ENCODE results near the gene TNFAIP6.

TNFAIP6 gene

DNA sequence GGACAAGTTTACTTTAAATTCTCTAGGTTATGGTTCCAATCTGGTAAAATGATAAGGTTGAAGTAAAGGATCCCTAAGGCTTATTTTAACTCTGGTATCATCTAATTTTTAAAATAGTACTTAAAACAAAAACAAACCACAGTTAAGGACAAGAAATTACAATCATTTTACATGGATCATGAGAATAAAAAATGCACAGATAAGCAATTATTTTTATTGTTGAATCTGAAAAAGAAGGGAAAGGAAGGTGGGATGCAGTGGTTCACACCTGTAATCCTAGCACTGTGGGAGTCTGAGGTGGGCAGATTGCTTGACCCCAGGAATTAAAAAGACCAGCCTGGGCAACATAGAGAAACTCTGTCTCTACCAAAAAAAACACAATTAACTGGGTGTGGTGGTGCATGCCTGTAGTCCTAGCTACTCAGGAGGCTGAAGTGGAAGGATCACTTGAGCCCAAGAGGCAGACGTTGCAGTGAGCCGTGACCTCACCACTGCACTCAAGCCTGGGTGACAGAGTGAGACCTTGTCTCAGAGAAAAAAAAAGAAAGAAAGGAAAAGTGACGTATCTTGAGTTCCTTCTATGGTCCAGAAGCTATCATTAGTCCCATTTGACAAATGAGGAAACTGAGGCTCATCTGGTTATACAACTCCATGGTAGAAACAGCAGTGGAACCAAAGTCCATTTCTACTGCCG lies 2.5 kb downstream of the TNFAIP6 start:
- DNase-seq (ENCODE audit: low read depth) = no peak

DNA sequence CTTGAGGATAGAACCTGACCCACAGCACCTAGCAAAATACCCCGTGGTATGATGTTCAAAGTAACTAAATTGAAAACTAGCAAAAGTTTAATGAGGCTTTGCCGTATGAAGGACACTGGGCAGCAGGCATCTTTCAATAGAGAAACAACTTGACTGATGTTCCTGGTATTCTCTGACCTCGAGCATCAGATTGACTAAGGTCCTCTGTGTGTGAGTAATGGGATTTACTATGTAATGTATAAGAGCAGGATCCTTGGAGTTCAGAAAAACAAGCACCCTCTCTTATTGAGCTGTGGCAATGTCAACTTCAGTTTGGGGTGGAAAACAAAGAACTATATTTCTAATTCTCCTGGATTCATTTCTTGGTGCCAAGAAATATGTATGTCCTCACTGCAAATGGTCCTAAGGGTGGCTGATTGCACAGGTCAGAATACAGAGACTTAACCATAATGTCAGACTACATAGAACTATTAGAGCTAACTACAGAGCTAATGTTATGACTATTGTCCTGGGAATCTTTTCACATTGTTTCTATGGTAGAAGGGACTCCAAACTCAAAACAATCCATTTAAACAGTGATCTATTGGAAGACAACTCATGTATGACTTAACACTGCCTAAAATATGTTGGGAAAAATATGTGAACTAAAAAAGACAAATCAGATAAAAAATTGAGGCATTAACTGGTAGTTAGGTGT lies 4.4 kb downstream of the TNFAIP6 start:
- DNase-seq (ENCODE audit: low read depth) = peak; percentile 43

DNA sequence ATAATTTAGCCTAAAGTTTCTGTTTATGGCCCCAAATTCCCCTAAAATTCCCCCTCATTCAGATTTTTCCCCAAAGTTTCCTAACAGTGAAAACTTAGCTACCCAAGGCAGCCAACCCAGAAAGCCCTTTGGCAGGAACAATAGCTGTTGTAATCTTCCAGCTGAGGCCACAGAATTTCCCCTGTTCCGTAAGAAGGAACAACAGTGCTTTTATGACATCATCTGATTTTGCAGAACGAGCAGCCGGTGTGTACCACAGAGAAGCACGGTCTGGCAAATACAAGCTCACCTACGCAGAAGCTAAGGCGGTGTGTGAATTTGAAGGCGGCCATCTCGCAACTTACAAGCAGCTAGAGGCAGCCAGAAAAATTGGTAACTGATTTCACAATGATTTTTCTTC lies 6.3 kb downstream of the TNFAIP6 start:
- peak; percentile 33 for DNase-seq (ENCODE audit: low read depth)

DNA sequence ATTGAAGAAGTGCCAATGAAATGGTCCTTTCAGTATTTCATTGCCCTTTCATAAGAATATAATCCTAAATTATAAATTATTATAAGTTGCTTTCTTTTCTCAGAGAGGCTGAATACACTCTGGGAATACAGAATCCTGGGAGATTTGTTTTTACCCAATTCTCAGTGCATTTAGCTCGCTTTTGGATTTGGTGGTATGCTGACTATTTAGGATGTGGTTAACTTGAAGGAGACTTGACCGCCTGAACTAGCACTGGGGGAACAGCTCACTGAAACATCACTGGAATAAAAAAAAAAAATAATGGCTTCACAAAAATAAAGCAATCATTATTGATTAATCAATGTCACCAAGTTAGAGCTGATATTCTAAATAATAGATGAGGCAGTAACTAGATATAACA lies 10.2 kb downstream of the TNFAIP6 start:
- DNase-seq (ENCODE audit: low read depth) = peak; percentile 63

DNA sequence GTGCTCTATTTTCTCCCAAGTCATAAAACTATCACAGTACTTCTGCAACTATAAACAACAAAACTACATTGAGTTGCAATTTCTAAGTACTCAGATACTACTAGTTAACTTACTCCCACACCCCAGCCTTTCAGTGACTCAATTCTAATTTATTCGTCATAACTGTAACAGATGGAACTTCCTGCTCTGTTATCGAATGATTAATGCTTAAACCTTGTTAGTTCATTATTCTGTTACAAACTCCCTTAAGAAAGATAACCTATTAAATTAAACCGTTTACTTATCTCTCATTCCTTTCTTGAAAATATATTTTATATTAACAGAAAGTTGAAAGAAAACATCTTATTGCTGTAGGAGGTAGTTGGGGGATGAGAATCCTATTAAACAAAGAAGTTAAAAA lies 17.0 kb downstream of the TNFAIP6 start:
- DNase-seq (ENCODE audit: low read depth) = peak; percentile 47

DNA sequence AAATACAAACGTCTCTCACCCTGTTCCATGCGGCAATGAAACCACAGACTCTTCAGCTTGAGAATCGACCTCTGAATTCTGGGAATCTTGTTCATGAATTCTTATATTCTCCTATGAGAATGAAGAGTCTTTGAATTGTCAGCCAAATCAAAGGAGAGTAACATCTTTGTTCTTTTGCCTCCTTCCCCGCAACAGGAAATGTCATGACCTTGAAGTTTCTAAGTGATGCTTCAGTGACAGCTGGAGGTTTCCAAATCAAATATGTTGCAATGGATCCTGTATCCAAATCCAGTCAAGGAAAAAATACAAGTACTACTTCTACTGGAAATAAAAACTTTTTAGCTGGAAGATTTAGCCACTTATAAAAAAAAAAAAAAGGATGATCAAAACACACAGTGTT lies 21.8 kb downstream of the TNFAIP6 start:
- DNase-seq (ENCODE audit: low read depth) = no peak

DNA sequence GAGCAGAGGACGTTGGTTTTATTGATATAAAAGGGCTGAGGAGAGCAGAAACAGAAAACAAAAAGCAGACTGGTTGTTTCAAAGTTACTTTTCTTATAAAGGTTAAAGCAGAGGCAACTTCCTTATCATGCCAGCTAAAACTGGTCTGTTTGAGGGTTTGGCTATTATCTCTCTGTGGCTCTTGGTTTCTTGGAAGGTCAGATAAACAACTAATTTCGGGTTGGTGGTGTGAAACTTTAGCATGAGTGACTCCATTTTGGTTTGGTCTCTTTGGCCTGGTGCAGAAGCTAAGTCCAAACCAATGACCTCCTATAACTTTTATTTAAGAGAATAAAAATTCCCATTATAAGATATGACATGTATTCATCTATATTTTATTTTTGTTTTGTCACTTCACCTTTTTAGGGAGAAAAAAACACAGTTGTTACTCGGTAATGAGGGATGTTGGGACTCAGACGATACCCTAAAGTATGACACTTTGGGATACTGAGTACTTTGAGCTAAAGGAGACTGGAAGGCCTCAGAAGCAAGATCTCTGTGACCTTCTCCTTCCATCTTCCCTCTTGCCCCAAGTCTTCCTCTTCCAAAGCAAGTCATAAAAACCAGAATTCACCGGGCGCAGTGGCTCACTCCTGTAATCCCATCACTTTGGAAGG lies 23.3 kb downstream of the TNFAIP6 start:
- no peak for DNase-seq (ENCODE audit: low read depth)

DNA sequence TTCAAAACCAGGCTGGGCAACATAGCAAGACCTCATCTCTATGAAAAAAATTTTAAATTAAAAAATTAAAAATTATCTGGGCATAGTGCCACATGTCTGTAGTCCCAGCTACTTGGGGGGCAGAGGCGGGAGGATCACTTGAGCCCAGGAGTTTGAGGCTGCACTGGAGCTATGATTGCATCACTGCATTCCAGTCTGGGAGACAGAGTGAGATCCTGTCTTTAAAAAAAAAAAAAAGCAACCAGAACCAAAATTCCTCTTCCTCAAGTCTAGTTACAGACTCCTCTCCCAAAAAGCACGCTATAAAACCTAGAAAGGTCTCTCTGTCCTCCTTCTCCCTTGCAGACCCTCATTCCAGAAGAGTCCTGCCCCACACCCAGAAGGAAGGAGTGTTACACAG lies 23.9 kb downstream of the TNFAIP6 start:
- no peak for DNase-seq (ENCODE audit: low read depth)

DNA sequence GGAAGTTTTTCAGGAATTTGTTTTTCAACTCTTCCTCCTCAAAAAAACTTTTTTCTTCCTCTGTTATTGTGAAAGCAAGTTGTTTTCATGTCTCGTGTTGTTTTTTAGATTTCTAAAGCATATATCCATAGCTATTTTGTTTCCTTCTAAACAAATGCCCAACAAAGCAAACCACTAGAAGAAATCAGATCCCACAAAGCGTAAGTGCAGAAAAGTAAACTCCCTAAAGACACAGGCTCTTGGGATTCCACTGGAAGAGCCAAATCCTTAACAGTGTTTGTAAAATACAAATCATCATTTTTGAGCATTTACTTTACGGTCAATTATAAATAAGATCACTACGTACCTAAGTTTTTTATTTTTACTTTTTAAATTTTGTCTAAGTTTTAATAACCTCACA lies 30.6 kb downstream of the TNFAIP6 start:
- DNase-seq (ENCODE audit: low read depth) = no peak

DNA sequence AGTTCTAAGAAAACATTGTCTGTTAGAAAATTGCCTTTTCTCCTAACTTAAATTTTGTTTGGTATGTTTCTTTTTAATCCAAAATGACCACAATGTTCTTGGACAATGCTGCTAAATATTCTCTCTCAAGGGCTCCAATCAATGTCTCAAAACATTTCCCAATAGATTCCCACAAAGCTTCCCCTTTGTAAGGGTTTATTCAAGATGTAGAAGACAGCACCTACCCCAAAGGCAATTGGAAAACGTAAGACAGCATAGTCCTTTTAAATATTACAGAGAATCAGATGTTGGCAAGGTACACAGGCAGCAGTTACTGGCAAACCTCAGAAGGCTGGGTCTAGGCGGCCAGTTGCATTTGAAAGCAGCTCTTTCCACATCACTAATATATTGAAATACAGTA lies 34.0 kb downstream of the TNFAIP6 start:
- no peak for DNase-seq (ENCODE audit: low read depth)

DNA sequence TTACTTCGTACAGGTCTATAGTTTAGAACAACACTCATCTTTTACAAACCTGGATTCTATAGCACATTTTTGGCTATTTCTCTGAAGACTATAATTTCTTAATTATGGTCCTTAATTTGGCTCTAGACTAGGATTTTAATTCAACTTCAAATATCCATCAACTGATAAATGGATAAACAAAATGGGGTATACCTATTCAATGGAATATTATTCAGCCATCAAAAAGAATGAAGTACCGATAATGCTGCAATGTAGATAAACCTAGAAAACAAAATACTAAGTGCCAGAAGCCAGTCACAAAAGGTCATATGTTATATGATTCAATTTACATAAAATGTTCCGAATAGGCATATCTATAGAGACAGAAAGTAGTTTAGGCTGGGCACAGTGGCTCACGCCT lies 37.1 kb downstream of the TNFAIP6 start:
- no peak for DNase-seq (ENCODE audit: low read depth)

DNA sequence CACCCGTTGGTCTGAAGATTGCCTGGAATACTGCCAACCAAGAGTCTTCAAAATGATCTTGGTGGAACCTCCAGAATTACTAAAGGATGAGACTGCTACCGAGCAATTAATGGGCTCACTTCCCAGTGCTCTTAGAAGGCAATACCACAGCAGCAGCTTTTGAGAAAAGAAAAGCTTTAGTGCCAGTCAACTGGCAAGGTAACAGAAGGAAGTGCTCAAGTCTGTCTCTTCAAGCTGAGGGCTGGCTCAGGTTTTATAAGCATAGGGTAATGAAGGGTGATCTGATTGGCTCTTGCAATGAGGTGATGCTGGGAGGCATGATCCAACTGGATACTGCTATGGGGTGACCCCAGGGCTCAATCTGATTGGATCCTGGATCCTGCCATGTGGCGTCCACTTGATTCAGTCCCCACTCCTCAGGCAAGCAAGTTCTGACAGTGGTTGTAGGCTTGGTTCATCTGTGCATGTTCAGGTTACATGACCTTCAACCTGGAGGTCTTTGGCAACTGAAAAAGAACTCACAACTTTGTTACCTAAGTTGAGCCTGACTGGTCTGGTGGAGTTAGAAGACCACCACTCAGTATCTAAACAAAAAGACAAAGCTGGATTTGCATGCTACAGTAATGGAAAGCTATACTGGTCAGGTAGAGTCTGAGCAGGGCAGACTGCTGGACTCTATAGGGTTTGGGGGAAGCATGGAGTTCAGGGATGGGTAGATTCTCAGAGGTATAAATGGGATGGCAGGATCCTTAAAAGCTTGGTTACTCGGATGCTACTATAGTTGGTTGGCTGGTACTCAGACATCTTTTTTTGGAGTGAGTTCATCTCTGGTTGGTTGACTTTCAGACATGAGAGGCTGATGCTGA lies 38.4 kb downstream of the TNFAIP6 start:
- DNase-seq (ENCODE audit: low read depth) = no peak

DNA sequence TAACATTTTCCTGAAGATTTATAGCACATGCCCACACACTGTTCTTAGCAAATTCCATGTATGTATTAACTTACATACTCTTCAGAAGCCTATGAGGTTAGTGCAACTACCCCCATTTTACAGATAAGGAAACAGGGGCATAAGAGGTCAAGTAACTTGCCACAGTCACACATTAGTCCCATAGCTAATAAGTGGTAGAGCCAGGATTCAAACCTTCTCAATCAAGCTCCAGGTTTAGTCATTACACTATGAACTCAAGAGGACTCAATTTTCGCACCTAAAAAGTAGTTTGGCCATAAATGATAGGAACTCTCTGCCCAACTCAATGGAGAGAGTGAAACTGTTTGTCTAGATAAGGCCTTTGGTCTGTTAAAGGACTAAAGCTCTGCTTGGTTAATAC lies 42.6 kb downstream of the TNFAIP6 start:
- DNase-seq (ENCODE audit: low read depth) = no peak

DNA sequence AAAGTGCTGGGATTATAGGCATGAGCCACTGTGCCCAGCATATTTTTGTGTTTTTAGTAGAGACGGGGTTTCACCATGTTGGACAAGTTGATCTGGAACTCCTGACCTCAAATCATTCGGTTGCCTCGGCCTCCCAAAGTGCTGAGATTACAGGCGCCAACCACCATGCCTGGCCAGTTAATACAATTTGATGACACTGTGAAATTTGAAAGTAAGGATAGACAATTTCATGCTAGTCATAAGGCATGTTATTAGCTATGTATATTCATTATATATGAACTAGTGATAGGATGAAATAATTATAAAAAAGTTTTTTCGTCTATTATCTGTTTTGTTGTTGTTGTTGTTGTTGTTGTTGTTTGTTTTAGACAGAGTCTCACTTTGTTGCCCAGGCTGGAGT lies 43.8 kb downstream of the TNFAIP6 start:
- no peak for DNase-seq (ENCODE audit: low read depth)

DNA sequence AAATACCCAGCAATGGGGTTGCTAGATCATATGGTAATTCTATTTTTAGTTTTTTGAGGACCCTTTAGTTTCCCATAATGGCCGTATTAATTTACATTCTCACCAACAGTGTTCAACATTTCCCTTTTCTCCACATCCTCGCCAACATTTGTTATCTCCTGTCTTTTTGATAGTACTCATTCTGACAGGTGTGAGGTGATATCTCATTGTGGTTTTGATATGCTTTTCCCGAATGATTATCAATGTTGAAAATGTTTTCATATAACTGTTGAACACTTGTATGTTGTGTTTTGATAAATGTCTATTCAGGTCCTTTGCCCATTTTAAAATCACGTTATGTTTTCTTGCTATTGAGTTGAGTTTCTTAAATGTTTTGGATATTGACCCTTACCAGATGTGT lies 46.5 kb downstream of the TNFAIP6 start:
- no peak for DNase-seq (ENCODE audit: low read depth)

DNA sequence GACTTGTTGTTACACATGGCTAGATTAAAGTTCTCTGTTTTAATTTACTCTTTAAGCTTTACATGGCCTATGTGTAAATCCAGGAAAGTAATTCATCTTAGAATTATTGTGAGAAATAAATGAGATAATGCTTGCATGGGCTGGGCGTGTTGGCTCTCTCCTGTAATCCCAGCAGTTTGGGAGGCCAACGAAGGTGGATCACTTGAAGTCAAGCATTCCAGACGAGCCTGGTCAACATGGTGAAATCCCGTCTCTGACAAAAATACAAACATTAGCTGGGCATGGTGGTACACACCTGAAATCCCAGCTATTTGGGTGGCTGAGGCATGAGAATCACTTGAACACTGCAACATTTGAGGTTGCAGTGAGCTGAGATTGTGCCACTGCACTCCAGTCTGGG lies 48.0 kb downstream of the TNFAIP6 start:
- no peak for DNase-seq (ENCODE audit: low read depth)

DNA sequence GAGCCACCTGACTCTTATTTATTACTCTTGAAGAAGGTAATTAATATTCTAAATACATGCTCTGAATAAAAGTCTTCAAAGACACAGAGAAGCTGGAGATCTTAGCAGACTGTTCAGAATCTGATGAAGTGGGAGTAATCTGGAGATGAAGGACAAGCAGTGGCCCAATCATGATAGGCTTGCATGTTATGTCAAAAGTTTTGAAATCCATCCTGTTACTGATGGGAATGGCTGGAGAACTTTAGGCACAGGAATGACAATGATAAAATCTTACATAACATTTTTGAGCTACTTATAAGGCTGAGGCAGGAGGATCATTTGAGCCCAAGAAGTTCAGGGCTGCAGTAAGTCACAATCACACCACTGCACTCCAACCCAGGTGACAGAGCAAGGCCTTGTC lies 49.9 kb downstream of the TNFAIP6 start:
- DNase-seq (ENCODE audit: low read depth) = no peak

DNA sequence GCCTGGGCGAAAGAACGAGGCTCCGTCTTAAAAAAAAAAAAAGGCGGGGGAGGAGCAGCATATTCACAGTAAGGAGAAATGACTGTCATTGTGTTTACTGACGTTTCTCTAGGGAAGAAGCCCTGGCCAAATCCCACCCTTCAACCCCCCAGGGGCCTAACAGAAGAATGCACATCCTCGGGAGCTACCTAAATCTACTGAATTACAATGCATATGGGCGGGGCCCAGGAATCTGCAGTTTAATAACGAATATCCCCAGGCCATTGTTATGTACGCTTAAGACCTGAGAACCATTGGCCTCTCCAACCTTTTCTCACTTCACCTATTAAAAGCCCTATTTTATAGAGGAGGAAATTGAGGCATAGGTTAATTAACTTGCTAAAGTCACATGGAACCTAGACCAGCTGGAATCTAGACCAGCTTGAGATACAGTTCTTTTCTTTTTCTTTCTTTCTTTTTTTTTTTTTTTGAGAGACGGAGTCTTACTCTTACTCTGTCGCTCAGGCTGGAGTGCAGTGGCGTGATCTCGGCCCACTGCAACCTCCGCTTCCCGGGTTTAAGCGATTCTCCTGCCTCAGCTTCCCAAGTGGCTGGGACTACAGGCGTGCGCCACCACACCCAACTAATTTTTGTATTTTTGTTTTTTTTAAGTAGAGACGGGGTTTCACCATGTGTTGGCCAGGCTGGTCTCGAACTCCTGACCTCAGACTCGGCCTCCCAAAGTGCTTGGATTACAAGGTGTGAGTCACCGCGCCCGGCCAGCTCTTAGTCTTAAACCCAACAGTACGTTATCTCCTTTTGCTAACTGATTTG lies 51.6 kb downstream of the TNFAIP6 start:
- DNase-seq (ENCODE audit: low read depth) = no peak

DNA sequence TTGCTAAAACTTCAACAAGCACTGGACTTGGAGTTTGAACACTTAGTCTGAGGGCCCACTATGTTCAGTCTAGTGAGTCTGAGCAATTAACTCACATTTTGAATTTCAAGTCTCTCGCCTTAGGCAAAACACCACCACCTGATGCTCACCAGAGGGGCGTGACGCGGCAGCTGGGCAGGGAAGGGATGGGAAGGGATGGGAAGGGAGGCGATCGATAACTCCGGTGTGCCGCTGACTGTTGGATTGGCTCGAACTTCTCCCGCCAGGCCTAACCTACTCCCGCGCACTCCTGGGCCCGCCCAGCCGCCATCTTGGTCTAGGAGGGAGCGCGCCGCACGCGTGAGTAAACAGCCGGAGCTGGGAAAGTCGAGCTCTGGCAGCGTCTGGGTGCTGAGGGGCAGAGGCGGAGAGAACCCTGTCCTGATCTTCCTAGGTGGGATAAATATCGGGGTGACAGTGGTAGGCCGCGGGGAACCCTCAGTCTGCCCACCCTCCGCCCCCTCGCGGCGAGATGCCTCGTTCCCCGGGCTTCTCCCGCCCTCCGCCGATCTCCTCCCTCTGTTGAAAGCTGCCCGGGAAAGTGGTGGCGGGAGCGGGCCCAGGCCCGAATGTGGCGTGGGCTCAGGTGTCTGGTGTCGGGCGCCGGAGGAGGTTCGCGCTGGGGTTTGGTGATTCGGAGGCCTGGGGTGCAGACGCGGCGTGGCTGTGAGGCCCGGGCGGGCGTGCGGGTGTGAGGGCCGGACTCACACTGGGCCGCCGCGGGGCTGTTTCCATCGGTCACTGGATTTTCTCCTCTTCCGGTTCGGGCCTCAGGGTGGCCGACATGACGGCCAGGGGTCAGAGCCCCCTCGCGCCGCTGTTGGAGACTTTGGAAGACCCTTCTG lies 52.5 kb downstream of the TNFAIP6 start, which contains the start of gene RIF1:
Gene RIF1 (plus strand): TSS at position 302 of the 884 bp plus-strand sequence. CDS start 522 bp downstream, at position 824.
- DNase-seq (ENCODE audit: low read depth) = peak; percentile 90

DNA sequence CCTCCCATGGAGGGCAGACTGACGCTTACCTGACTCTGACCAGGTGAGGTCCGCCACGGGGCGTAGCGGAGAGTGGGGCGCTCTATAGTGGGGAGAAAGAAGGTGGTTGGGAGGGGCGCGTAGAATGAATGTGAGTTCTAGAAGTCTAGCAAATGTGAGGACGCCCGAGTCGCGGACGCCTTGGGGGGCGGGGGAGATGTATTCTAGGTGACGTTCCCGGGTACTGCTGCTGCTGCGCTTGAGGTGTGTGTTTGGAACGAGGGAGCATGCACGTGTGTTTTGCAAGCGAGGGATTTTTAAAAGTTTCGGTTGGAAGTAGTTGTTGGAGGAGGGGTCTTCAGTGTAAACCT lies 53.1 kb downstream of the TNFAIP6 start:
- peak; percentile 3 for DNase-seq (ENCODE audit: low read depth)

DNA sequence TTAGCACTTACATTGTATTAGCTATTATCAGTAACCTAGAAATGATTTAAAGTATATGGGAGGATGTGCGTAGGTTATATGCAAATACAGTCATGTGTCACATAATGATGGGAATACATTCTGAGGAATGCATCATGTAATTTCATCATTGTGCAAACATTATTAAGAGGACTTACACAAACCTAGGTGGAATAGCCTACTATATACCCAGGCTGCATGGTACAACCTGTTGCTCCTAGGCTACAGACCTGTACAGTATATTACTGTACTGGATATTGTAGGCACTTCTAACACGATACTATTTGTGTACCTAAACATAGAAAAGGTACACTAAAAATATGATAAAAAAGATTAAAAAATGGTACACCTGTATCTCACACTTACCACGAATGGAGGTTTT lies 60.3 kb downstream of the TNFAIP6 start:
- DNase-seq (ENCODE audit: low read depth) = no peak

All from stromal cell of bone marrow (primary cell).